Mesenteric fat pad (tissue), 1 donor: Measurements from ENCODE around the gene ADGRL1. TPM values are rescaled to one million over a fixed set of nuclear protein-coding genes. Genes with fewer than 3 reads are reported as not detected.

Experiments used
- DNase-seq: peaks from one replicate; pipeline ENCODE4 v3.0.0-alpha.2; 2020; ENCODE audit warnings: low spot score
- total RNA-seq: library from RNA; stranded (reverse); fragmentation: NEBNext Ultra II Directional; extraction: Animal tissue kit (Norgen Biotek cat#: 25700); gene quantifications from one replicate; pipeline ENCODE4 v1.2.1, GENCODE V29; 2021
- donor health status: DM: yes; HTN: yes; CAD: no.

Gene ADGRL1
- total RNA-seq, 1 donor from 2014 or later: 27.1 TPM

DNA sequence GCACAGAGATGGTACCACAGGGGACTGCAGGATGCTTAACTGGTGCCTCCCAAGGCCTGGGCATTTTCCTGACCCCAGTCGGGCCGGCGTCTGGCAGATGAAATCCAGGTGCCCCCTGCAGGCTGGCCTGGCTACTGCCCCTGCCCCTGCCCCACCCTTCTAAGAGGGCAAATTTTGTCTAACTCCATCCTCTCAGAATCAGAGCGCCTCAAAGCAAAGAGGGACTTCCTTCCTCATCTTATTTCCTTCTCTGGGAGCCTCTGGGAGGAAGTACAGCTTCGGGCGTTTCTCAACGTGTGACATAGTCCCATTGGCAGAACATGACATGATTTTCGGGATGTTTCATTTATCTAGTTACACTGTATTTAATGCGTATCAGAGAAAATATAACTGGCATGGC, 91.1 kb downstream of the ADGRL1 start:
- no peak for DNase-seq

DNA sequence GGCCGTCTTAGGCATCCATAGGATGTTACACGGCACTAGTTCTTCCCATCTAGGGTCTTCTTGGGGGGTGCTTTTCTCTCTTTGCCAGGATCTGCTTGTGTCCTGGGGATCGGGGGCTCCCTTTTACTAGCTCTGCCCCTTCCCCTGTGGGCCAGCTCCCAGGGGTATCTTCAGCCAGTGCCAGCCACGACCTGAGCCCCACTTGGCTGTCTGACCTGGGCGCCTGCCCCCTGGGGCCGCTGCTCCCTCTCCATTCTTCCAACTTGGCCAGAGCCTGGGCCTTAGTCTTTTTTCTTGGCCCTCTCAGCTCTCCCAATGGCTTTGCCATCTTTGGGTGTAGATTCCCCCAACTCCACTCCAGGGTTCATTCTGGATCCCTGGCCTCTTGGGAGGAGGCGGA, 91.5 kb downstream of the ADGRL1 start:
- DNase-seq: no peak

DNA sequence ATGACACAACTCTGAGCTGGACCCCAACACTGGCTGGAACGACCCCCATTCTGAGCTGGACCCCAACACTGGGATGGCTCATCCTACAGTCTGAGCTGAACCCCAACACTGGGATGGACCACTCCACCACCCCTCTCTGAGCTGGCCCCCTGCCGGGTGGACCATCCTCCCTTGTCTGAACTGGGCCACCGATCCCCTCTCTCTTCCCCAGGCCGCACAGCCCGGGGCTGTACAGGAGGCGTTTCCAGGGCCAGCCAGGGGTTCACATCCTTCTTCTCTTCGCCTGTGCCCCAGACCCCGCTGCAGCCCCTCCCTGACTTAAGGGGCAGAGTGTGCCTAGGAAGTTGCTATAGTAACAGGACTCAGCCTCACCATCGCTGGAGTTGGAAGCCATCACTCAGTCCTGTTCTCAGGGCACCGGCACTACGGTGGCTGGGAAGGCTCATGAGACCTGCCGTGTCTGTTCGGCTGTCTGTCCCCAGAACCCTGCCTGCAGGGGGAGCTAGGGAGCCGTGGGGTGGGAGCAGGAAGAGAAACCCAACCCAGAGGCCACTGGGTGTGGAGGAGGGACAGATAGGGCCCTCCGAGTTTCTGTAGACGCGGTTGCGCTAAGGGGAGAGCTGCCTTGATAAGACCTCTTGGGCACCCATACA, 92.1 kb downstream of the ADGRL1 start:
- DNase-seq: no peak

DNA sequence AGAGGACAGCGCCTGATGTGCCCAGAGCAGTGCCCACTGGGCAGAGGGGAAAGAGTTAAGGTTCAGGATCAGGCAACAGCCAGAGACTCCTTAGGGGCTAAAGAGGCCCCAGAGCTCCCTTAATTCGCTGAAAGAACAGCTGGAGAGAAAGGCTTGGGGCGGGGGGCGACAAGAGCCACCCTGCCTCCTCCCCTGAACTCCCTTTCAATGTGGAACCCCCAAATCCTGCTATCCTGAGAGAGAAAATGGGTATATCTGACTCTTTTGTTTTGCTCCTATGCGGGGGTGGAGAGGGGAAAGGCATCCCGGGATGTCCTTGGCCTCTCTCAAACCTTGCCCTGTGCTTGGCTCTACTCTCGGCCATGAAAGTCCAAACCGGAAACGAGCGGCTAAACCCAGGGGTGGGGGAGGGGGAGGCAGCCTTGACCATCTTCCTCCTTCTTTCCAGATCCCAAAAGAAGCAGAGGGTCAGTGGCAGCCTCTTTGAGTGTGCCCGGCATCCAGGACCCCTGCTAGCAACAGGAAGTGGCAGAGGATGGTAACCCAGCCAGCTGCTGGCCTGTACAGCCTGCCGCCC, 93.1 kb downstream of the ADGRL1 start:
- no peak for DNase-seq

DNA sequence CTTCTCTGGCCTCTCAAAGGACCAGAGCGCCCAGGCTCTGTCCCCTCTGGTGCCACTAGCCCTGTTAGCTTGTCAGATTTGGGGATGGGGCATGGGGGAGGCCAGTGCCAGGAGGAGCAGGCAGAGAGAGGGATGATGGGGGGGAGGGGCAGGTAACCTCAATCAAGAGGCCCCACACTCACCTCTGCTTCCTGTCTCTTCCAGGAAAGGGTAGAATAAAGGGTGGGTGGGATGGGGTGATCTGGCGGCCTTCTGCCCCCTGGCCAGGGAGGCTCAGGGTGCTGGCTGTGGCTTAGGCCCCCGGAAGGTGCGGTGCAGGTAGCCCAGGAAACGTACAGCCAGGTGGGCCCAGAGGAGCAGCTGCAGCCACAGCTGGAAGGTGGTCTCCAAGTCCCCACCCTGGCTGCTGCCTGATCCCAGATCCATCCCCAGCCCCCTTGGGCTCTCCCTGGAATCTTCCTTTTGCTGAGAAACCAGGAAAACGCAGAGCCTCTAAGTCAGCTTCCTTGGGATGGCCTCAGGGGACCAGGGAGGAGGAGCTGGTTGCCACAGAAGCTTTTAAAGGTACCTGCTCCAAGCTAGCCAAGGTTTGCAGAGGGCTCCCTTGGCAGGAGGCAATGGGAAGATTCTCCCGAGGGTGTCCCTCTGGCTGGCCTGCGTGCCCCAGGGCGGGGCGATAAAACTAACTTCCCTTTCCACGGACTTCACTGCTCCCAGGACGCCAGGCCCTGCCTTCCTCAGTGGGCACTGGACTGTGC, 93.7 kb downstream of the ADGRL1 start:
- no peak for DNase-seq

DNA sequence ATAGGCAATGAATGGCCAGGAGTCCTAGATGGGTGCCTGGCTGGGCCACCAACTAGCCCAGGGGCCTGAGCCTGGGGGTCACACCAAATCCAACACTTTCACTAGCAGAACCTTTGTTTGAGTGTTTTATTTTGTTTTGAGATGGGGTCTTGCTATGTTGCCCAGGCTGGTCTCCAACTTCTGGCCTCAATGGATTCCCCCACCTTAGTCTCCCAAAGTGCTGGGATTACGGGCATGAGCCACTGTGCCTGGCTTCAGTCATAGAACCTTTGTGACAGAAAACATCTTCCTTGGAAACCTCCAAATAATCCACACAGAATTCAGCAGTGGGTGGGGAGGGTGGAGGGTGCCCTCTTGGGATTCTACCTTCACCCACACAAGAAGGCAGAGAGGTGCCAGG, 94.5 kb downstream of the ADGRL1 start:
- no peak for DNase-seq

DNA sequence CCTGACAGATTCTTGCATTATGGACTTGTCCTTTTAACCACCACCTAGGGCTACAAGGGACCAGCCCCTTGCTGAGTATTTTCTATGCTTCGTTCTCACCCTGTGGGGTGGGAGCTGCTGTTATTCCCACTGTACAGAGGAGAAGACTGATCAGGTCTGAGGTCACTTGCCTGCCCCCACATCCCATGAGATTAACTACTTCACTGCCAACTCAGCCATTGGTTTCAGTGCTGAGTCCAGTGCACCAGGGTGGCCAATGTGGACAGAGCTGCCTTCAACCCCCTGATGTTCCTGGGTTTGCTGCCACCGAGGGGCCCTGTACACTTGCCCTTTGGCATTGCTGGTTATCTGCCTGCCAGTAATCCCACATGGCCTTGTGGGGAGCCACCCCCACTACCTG, 95.3 kb downstream of the ADGRL1 start:
- no peak for DNase-seq

DNA sequence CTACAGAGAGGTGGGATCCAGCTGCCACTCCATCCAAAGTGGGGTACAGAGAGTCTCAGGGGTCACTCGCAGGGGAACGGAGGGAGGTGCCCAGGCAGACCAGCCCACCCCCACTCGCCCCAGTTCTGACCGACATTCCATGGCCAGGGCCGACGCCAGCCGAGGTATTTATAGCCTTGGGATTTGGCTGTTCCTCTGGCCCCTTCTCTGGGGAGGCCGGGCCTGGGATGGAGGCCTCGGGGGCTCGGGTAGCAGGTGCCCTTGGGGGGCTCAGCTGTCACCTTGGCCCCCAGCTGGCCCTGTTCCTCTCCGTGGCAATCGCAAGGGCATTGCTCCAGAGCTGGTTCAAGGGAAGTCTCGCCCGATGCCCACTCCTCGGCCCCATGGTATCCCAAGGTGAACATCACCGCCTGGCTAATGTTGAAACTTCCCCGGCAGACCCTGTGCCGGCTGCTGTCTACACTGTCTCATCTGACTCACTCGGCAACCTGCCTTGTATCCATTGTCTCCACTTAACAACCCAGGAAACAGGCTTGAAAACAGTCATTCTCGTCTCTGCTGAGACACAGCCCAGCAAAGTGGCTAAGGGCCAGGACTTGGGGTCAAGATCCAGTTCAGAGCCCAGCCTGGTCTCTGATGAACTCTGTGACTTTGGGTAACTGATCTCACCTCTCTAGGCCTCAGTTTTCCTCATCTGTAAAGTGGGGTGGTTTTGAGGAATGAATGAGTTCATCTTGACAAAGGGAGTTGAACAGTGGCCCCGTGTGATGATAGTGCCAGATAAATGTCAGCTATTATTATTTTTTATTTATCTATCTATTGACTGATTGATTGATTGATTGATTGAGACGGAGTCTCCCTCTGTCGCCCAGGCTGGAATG, 98.1 kb downstream of the ADGRL1 start:
- no peak for DNase-seq

DNA sequence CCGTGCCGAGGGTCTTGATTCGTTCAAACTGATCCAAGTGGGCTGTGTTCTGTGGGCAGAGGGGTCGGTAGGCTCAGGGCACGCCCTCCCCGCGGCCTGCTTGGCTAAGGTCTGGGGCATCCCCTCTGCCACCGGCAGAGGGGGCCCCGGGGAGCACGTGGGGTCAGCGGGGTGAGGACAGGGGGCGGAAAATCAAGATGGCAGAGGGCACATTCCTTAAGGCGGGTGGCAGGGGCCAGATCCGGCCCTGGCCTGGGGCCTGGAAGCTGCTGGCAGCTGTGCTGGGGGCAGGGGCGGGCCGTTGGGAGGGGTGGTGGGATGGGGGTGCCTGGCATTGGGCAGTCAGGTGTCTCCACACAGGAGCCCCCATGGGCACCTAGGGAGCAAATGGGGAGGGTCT, 99.1 kb downstream of the ADGRL1 start:
- DNase-seq: no peak

DNA sequence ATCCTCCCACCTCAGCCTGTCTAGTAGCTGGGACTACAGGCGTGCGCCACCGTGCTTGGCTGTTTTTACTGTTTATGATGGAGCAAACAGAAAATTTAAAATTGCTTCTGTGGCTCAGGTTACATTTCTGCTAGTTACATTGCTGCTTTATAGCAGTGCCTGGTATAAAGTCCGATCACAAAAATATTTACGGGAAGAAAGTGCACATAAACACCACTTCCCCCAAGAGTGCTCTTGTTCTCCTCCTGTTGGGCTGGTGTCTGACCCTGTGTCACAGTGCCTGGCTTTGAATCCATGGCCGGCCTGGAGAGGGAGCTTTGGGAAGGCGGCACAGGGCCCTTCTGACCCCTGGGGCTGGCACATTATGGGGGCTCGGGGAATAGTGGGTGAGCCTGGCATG, 100.3 kb downstream of the ADGRL1 start:
- DNase-seq: no peak

DNA sequence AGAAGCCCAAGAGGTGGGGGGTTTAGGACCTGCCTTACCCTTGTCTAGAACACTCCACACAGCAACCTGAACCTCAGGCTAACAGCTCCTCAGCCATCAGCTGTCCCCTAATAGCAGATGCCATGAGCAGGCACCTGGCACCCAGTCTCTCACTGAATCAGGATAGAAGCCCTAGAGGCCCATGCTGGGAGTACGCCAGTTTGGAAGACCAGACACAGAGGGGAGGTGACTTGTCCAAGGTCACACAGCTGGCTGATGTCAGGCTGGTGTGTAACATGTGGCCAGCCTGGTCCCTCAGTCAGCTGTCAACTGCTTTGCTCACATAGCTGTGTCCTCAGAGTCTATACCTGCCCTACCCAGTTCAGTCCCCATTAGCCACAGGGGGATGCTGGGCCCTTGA, 102.7 kb downstream of the ADGRL1 start:
- DNase-seq: no peak

DNA sequence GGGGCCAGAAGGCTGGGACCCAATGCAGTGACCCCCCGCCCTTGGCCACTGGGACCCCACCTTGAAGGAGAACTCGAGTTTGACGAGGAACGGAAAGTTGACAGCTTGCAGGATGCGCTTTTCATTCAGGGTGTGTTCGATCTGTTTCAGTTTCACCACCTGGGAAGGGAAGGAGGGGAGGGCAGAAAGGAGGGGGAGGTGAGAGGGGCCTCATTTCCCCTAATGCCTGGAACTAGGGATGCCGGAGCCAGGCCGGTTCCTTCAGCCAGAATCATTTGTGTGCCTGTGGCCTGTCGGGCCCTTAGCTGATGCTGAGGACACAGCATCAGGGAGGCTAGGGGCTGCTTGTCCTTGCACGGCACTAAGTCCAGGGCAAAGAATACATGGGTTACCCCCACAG, 103.2 kb downstream of the ADGRL1 start:
- DNase-seq: no peak

DNA sequence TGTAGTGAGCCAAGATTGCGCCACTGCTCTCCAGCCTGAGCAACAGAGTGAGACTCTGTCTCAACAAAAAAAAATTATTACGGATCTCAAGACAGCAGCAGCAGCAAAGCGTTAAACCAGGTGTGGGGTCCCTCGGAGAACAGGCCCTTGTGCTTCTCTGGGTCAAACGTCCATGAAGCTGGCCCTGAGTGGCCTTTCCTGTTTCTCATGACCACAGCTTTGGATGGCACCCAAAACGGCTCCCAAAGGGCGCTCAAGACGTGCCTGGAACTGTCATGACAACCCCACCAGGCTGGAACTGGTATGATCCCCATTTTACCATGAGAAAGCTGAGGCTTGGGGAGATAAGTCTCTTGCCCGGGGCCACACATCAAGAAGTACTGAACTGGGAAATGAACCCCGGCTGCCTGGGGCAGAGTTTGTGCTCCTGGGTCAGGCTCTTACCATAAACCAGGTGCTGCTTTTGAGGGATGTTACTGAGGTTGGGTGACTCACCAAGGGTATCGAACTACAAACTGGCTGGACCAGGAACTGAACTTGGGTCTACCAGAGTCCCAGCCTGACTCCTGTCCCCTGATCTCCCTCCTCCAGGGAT, 103.8 kb downstream of the ADGRL1 start:
- DNase-seq: no peak

DNA sequence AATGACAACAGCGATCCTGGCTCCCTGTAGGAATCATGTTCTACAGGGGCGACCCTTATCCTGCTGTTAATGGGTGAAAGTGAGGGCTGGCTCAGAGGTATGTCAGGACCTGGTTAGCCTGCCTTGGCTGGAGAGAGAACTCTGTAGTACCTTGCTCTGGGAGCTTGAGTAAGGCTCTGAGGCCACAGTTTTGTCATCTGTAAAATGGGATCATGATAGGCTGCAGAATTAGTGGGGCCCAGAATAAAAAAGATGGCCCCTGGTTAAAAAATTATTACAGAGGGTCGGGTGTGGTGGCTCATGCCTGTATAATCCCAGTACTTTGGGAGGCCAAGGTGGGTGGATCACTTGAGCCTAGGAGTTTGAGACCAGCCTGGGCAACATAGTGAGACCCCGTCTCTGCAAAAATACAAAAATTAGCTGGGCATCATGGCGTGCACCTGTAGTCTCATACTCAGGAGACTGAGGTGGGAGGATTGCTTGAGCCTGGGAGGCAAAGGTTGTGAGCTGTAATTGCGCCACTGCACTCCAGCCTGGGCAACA, 104.9 kb downstream of the ADGRL1 start:
- no peak for DNase-seq

Other genes starting within 250 kb of the ADGRL1 start
- gene RFX1, start 199.8 kb downstream of the ADGRL1 start, total RNA-seq: 12.2 TPM
- not detected for gene RLN3, start 178.0 kb downstream of the ADGRL1 start, total RNA-seq
- gene IL27RA, start 174.4 kb downstream of the ADGRL1 start, total RNA-seq: 8.5 TPM
- not detected for gene PALM3, start 144.1 kb downstream of the ADGRL1 start, total RNA-seq
- gene MISP3, start 133.4 kb downstream of the ADGRL1 start, total RNA-seq: 1.7 TPM
- gene C19orf67, start 120.4 kb downstream of the ADGRL1 start, total RNA-seq: not detected
- 32.3 TPM for gene SAMD1, start 115.4 kb downstream of the ADGRL1 start, total RNA-seq
- 160 TPM for gene PRKACA, start 88.4 kb downstream of the ADGRL1 start, total RNA-seq
- gene ASF1B, start 69.6 kb downstream of the ADGRL1 start, total RNA-seq: 0.87 TPM
- gene ADGRE5, start 175.3 kb upstream of the ADGRL1 start, total RNA-seq: 127 TPM
- 53.0 TPM for gene DDX39A, start 213.2 kb upstream of the ADGRL1 start, total RNA-seq
- 142 TPM for gene PKN1, start 227.1 kb upstream of the ADGRL1 start, total RNA-seq